ENCODE results near the gene AIFM3.
"Not testable (repeated sequence)": the region's sequence is repeated elsewhere in the genome, so short reads cannot be mapped to it uniquely, and the experiment has no call there.

Gene AIFM3

DNA sequence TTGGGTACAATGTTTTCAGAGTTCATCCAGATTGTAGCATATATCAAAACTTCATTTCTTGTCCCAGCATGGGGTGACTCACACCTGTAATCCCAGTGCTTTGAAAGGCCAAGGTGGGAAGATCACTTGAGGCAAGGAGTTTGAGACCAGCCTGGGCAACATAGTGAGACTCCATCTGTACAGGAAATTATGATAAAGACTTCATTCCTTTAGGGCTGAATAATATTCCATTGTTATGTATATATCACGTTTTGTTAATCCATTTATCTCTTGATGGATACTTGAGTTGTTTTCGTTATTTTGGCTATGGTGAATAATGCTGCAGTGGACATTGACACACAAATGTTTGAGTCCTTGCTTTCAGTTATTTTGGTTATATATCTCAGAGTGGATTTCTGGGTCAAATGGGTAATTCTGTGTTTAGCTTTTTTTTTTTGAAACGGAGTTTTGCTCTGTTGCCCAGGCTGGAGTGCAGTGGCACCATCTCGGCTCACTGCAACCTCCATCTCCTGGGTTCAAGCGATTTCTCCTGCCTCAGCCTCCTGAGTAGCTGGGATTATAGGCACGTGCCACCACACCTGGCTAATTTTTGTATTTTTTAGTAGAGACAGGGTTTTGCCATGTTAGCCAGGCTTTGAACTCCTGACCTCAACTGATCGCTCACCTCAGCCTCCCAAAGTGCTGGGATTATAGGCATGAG is 24.7 kb upstream of the AIFM3 start:
- DNase-seq = not testable (repeated sequence)

DNA sequence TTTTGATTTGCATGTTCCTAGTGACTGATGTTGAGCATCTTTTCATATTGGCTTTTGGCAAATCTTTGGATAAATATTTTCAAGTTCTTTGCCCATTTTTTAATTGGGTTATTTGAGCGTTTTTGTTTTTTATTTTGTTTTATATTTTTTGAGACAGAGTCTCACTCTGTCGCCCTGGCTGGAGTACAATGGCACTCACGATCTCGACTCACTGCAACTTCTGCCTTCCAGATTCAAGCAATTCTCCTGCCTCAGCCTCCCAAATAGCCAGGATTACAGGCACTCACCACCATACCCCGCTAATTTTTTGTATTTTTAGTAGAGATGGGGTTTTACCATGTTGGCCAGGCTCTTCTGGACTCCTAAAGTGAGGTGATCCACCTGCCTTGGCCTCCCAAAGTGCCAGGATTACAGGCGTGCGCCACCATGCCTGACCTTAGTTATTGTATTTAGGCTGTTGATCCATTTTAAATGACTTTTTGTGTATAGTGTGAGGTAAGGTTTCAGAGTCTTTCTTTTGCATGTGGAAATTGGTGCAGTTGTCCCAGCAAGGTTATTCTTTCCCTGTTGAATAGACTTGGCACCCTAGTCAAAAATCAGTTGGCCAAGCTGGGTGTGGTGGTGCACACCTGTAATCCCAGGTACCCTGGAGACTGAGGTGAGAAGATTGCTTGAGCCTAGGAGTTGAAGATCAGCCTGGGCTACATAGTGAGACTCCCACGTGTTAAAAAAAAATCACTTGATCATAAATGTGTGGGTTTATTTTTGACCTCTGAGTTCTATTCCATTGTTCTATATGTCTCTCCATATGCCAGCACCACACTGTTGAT is 23.7 kb upstream of the AIFM3 start:
- DNase-seq = no peak

- DNase-seq = no peak
Observed at GRCh38 chr22:20944042-20944441, 23.0 kb upstream of the AIFM3 start.

- DNase-seq = no peak
Observed at GRCh38 chr22:20945578-20945934, 21.5 kb upstream of the AIFM3 start.

- DNase-seq = no peak
Observed at GRCh38 chr22:20946080-20946986, 20.7 kb upstream of the AIFM3 start.

- DNase-seq = no peak
Observed at GRCh38 chr22:20946991-20947390, 20.1 kb upstream of the AIFM3 start.

- DNase-seq = no peak
Observed at GRCh38 chr22:20948450-20948849, 18.6 kb upstream of the AIFM3 start.

- DNase-seq = no peak
Observed at GRCh38 chr22:20948989-20949388, 18.1 kb upstream of the AIFM3 start.

- DNase-seq = no peak
Observed at GRCh38 chr22:20949698-20950183, 17.3 kb upstream of the AIFM3 start.

- no peak for DNase-seq
Observed at GRCh38 chr22:20951151-20951931, 15.7 kb upstream of the AIFM3 start.

- no peak for DNase-seq
Observed at GRCh38 chr22:20951932-20952380, 15.1 kb upstream of the AIFM3 start.

GRCh38 chr22:20952544-20953341 is 14.3 kb upstream of the AIFM3 start:
- no peak for DNase-seq

DNA sequence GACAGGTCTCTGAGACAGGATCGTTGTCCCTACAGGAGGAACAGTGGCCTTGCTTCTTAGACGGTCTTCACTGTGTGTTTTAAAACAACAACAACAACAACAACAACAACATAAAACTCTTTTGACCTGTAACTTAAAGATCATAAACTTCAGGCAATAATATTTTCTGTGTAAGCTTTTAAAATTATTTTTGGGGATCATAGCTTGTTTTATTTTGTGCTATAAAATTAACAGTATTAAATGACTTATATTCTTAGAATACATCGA is 13.8 kb upstream of the AIFM3 start:
- DNase-seq = no peak

DNA sequence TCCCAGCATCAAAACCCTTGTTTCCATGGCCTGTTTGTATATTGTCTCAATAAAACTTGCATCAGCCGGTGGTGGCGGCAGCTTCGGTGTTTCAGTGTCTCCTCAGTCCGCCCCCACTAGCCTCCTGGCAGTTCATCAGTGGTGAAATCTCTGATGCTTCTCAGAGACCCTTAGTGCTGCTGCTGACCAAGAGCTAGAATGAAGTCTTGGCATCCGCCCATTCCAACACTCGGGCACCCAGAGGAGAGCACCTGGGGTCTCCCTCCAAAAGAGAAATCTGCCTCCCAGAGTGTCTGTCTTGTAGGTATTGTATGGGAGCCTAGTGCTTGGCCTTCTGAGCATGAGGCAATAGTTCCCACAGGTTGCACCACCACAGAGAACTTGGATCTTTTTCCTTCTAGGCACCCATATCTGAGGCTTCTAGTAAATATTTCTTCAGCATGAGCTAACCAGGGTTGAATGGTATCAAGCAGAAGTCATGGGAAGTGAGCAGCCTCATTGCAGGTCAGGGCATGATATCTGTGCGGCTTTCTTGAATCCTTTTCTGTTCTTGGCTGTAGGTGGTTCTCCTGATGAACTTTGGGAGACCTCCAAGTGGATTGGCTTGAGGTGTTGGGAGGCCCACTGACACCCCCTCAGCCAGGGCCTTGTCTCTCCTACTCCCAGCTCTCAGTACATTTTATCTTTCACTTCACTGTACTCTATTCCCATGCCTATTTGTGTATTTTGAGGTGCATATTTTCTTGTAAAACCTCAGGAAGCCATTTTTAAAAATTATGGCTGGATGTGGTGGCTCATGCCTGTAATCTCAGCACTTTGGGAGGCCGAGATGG is 13.2 kb upstream of the AIFM3 start:
- DNase-seq = no peak

- no peak for DNase-seq
Observed at GRCh38 chr22:20955548-20955947, 11.5 kb upstream of the AIFM3 start.

DNA sequence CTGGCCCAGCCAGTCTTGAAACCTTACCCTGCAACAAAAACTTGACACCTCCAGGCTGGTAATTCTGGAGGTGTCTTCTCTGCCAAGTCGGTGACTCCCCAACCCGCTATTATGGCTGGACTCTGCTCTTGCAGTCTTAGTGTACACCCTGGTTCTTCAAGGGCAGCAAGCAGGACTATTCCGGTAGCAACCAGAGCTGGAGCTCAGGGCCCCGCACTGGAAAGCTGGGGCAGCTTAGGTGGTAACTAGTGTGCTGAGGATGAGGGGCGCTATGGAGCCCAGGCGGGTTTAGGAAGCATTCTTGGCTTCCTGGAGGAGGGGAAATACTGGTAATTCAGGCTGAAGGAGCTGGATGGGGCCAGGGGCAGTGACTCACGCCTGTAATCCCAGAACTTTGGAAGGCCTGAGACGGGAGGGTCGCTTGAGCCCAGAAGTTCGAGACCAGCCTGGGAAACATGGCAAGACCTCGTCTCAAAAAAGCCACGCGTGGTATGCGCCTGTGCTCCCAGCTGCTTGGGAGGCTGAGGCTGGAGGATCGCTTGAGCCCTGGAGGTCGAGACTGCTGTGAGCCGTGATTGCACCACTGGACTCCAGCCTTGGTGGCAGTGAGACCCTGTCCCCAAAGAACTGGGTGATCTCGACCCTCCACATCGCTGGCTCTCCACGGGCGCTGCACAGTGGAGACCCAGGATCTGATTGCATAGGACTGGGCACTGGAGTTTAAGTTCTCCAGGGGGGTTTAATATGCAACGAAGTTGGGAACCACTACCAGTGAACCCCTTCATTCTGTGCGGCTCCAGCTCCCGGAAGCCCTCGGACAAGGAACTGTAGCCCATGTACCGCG is 10.6 kb upstream of the AIFM3 start:
- no peak for DNase-seq

GRCh38 chr22:20957102-20957682 is 9.9 kb upstream of the AIFM3 start:
- DNase-seq = no peak

GRCh38 chr22:20957683-20958431 is 9.2 kb upstream of the AIFM3 start:
- DNase-seq = no peak
